GM23338 (cell line): ENCODE data around the gene NEURL1B. TPM values are rescaled to one million over a fixed set of nuclear protein-coding genes. Genes with fewer than 3 reads are reported as not detected.

ENCODE experiments used
- ATAC-seq: fragments of 200-7000 bp; cut with Tn5 transposase; 3 replicates; pipeline ENCODE4 v1.9.1; 2020
- DNase-seq: peaks from one replicate; pipeline ENCODE4 v3.0.0-alpha.2; 2015; ENCODE audit warnings: low spot score
- H2AFZ ChIP-seq: fragments of 200-600 bp; sonication (generic); 2 replicates; pipeline ENCODE4 v1.8.0; 2016; ENCODE audit warnings: antibody characterized with exemption, mild to moderate bottlenecking, moderate library complexity
- H3F3A ChIP-seq: fragments of 200-600 bp; sonication (generic); replicated peaks from 2 replicates; pipeline ENCODE4 v1.8.0; 2017; ENCODE audit warnings: antibody characterized with exemption, mixed run types, low read depth
- H3K27ac ChIP-seq: fragments of 200-600 bp; sonication (generic); 2 replicates; pipeline ENCODE4 v1.6.1; 2016; ENCODE audit warnings: low read depth
- H3K27me3 ChIP-seq: fragments of 200-600 bp; sonication (generic); 2 replicates; pipeline ENCODE4 v1.8.0; 2016; ENCODE audit warnings: mild to moderate bottlenecking, mixed run types, moderate library complexity; ENCODE audit not compliant: insufficient read depth
- H3K36me3 ChIP-seq: fragments of 200-600 bp; sonication (generic); 2 replicates; pipeline ENCODE4 v1.8.0; 2016; ENCODE audit warnings: mild to moderate bottlenecking; ENCODE audit not compliant: insufficient read depth
- H3K4me1 ChIP-seq: fragments of 200-600 bp; sonication (generic); 2 replicates; pipeline ENCODE4 v1.8.0; 2016; ENCODE audit warnings: mild to moderate bottlenecking, moderate library complexity; ENCODE audit not compliant: insufficient read depth
- H3K4me2 ChIP-seq: fragments of 200-600 bp; sonication (generic); 2 replicates; pipeline ENCODE4 v1.7.1; 2017; ENCODE audit warnings: mixed run types
- H3K4me3 ChIP-seq: fragments of 200-600 bp; sonication (generic); 2 replicates; pipeline ENCODE4 v1.6.1; 2016; ENCODE audit warnings: mixed run types
- H3K79me2 ChIP-seq: fragments of 200-600 bp; sonication (generic); replicated peaks from 2 replicates; pipeline ENCODE4 v1.8.0; 2017; ENCODE audit warnings: mild to moderate bottlenecking; ENCODE audit not compliant: insufficient read depth
- H3K9me2 ChIP-seq: fragments of 200-600 bp; sonication (generic); 2 replicates; pipeline ENCODE4 v1.8.0; 2017; ENCODE audit not compliant: insufficient read depth
- H4K20me1 ChIP-seq: fragments of 200-600 bp; sonication (generic); replicated peaks from 2 replicates; pipeline ENCODE4 v1.8.0; 2017; ENCODE audit warnings: mild to moderate bottlenecking; ENCODE audit not compliant: insufficient read depth
- H3K27ac Mint-ChIP-seq: 2 replicates; pipeline ENCODE4 v1.8.0; 2020; ENCODE audit warnings: inconsistent platforms, mild to moderate bottlenecking, moderate library complexity, mixed read lengths
- H3K27me3 Mint-ChIP-seq: 3 replicates; pipeline ENCODE4 v1.8.0; 2022; ENCODE audit warnings: low read depth, mild to moderate bottlenecking, moderate library complexity, mixed read lengths, inconsistent platforms; ENCODE audit not compliant: insufficient read depth, poor library complexity
- H3K36me3 Mint-ChIP-seq: 3 replicates; pipeline ENCODE4 v1.8.0; 2021; ENCODE audit warnings: low read depth, mild to moderate bottlenecking, inconsistent platforms, moderate library complexity, mixed read lengths
- H3K4me1 Mint-ChIP-seq: 3 replicates; pipeline ENCODE4 v1.8.0; 2020; ENCODE audit warnings: mild to moderate bottlenecking, inconsistent platforms, mixed read lengths
- H3K4me3 Mint-ChIP-seq: 3 replicates; pipeline ENCODE4 v1.8.0; 2021; ENCODE audit warnings: moderate library complexity, mild to moderate bottlenecking, inconsistent platforms, mixed read lengths
- H3K9me3 Mint-ChIP-seq: 3 replicates; pipeline ENCODE4 v1.8.0; 2020; ENCODE audit warnings: moderate library complexity, mild to moderate bottlenecking, inconsistent platforms, mixed read lengths
- CREB1 ChIP-seq: fragments of 250-450 bp; sonication (Bioruptor Pico); IDR thresholded peaks from 2 replicates; pipeline ENCODE4 v1.5.0; 2020; ENCODE audit warnings: low read depth, mild to moderate bottlenecking, moderate library complexity
- JUNB ChIP-seq: IDR thresholded peaks from one replicate; pipeline ENCODE4 v1.6.1; 2016; ENCODE audit warnings: antibody characterized with exemption; ENCODE audit not compliant: unreplicated experiment
- NANOG ChIP-seq: IDR thresholded peaks from 2 replicates; pipeline ENCODE4 v1.6.1; 2016; ENCODE audit warnings: antibody characterized with exemption, borderline replicate concordance
- POLR2AphosphoS5 ChIP-seq: IDR thresholded peaks from 2 replicates; pipeline ENCODE4 v1.6.1; 2016; ENCODE audit warnings: antibody characterized with exemption, low read depth
- ZNF331 ChIP-seq: fragments of 250-450 bp; sonication (Bioruptor Pico); IDR thresholded peaks from 2 replicates; pipeline ENCODE4 v1.5.0; 2020; ENCODE audit warnings: low read depth, mild to moderate bottlenecking, moderate library complexity
- polyA plus RNA-seq: library from polyadenylated mRNA; unstranded; fragments of >200 nt; fragmentation: Nextera tagmentation; extraction: Ambion mirVana; gene quantifications from 2 replicates; pipeline ENCODE4 v1.2.1, GENCODE V29; 2016
- total RNA-seq: library from RNA; depleted of rRNA; stranded (reverse); fragments of >200 nt; shearing (Covaris generic); gene quantifications from 2 replicates; pipeline ENCODE4 v1.2.3, GENCODE V29; 2014
- TF ChIP-seq, protein P1 (sequence below): IDR thresholded peaks from 2 replicates; pipeline ENCODE4 v1.6.1; 2016; ENCODE audit warnings: antibody characterized with exemption
- TF ChIP-seq, protein P2 (sequence below): IDR thresholded peaks from one replicate; pipeline ENCODE4 v1.6.1; 2018; ENCODE audit warnings: antibody characterized with exemption; ENCODE audit not compliant: unreplicated experiment
- TF ChIP-seq, protein P3 (sequence below), 2 experiments: fragments of 200-600 bp in 1 of 2; sonication (generic) in 1 of 2; conservative IDR thresholded peaks; 2 replicates each; pipeline versions ENCODE4 v1.5.1 to v1.6.1; 2016 to 2017; ENCODE audit warnings: antibody characterized with exemption in 2 of 2, low read depth in 2 of 2, mild to moderate bottlenecking in 2 of 2, moderate library complexity in 1 of 2

NEURL1B gene
- total and polyA plus RNA-seq, 2 experiments from 2014 or later, result 1.9 to 13.3 TPM

DNA sequence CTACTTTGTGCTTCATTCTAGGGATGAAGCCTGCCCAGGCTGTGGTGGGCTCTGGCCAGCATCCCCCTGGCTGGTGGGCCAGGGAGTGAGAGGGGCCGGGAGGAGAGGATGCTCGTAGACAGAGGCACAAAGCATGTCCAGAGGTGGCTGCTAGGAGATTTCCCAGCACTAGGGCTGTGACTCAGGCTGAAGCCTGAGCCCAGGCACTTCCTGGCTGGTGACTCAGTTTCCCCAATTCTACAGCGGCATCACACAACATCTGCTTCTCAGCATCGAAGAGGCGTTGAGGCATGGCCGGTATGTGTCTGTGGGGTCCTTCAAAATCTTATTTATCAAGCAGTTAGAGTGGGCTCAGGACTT lies 74.3 kb downstream of the NEURL1B start (continued):
- TF ChIP-seq, protein P1, sequence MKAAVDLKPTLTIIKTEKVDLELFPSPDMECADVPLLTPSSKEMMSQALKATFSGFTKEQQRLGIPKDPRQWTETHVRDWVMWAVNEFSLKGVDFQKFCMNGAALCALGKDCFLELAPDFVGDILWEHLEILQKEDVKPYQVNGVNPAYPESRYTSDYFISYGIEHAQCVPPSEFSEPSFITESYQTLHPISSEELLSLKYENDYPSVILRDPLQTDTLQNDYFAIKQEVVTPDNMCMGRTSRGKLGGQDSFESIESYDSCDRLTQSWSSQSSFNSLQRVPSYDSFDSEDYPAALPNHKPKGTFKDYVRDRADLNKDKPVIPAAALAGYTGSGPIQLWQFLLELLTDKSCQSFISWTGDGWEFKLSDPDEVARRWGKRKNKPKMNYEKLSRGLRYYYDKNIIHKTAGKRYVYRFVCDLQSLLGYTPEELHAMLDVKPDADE, result no peak
- TF ChIP-seq POLR2AphosphoS5 (no peak), NANOG (no peak), JUNB (no peak)
- TF ChIP-seq, protein P2, sequence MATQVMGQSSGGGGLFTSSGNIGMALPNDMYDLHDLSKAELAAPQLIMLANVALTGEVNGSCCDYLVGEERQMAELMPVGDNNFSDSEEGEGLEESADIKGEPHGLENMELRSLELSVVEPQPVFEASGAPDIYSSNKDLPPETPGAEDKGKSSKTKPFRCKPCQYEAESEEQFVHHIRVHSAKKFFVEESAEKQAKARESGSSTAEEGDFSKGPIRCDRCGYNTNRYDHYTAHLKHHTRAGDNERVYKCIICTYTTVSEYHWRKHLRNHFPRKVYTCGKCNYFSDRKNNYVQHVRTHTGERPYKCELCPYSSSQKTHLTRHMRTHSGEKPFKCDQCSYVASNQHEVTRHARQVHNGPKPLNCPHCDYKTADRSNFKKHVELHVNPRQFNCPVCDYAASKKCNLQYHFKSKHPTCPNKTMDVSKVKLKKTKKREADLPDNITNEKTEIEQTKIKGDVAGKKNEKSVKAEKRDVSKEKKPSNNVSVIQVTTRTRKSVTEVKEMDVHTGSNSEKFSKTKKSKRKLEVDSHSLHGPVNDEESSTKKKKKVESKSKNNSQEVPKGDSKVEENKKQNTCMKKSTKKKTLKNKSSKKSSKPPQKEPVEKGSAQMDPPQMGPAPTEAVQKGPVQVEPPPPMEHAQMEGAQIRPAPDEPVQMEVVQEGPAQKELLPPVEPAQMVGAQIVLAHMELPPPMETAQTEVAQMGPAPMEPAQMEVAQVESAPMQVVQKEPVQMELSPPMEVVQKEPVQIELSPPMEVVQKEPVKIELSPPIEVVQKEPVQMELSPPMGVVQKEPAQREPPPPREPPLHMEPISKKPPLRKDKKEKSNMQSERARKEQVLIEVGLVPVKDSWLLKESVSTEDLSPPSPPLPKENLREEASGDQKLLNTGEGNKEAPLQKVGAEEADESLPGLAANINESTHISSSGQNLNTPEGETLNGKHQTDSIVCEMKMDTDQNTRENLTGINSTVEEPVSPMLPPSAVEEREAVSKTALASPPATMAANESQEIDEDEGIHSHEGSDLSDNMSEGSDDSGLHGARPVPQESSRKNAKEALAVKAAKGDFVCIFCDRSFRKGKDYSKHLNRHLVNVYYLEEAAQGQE, result no peak

DNA sequence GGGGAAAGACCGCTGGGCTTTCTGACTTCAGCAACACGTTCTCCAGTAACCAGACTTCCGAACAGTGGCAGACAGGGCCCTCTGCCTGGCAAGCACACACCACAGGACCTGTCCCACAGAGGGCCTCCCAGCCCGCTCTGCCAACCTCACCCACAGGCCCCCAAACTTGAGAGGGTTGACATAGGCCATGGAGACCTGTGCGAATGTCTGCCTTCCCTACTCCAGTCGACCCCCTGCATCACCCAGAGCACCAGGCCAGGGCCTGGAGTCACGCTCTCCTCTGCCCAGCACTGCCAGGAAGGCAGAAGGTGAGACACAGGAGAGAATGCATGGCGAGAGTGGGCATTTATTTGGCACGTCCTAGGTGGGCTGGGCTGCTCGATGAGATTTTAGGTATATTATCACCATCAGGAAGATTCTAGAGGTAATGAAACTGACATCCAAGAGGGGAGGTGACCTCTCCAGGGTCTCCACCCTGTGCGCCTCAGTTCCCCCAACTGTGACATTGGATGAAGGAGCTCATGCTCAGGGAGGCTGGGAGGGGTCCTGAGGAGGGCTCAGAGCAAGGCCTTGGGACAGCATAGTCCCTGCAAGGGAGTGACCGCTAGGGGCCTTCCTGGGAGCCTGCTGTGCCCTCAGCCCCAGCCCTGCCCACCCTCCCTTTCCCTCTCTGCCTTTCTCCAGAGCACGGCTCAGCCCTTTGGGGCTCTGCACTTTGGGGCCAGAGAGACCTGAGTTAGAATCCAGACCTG lies 75.0 kb downstream of the NEURL1B start:
- peak overlapping the region; percentile 74; the same call in 1 of the 2 replicates for H3K4me2 ChIP-seq
- Mint-ChIP-seq H3K9me3 (no peaks in the 10 kb centered on the region), H3K27me3 (peaks cover 17% of the 10 kb centered on the region), H3K36me3 (no peaks in the 10 kb centered on the region), H3K4me3 (no peak overlapping the region), H3K27ac (no peak overlapping the region), H3K4me1 (peaks cover 2% of the 10 kb centered on the region; the same call in 1 of the 3 replicates)
- peaks cover 4% of the 10 kb centered on the region; the same call in 1 of the 2 replicates for H3K4me1 ChIP-seq
- H3K9me2 ChIP-seq, result 0 out of 2 replicates have a peak, but pooled peaks cover 6% of the 10 kb centered on the region
- H3K36me3 ChIP-seq, result no peaks in the 10 kb centered on the region
- H3F3A ChIP-seq, result no peaks in the 10 kb centered on the region
- no peaks in the 10 kb centered on the region; the same call in 1 of the 2 replicates for H4K20me1 ChIP-seq
- ATAC-seq (peak; percentile 55), DNase-seq (peak; percentile 64)
- no peak overlapping the region for H2AFZ ChIP-seq
- H3K79me2 ChIP-seq, result no peaks in the 10 kb centered on the region
- TF ChIP-seq ZNF331 (CRISPR knock-in tag) (no peak), CREB1 (CRISPR knock-in tag) (no peak), NANOG (no peak)
- TF ChIP-seq, protein P3, sequence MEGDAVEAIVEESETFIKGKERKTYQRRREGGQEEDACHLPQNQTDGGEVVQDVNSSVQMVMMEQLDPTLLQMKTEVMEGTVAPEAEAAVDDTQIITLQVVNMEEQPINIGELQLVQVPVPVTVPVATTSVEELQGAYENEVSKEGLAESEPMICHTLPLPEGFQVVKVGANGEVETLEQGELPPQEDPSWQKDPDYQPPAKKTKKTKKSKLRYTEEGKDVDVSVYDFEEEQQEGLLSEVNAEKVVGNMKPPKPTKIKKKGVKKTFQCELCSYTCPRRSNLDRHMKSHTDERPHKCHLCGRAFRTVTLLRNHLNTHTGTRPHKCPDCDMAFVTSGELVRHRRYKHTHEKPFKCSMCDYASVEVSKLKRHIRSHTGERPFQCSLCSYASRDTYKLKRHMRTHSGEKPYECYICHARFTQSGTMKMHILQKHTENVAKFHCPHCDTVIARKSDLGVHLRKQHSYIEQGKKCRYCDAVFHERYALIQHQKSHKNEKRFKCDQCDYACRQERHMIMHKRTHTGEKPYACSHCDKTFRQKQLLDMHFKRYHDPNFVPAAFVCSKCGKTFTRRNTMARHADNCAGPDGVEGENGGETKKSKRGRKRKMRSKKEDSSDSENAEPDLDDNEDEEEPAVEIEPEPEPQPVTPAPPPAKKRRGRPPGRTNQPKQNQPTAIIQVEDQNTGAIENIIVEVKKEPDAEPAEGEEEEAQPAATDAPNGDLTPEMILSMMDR (conservative IDR thresholded peaks at IDR 0.05; ENCODE audit: low read depth in 2 of 2), result peak in 1 of 2 experiments; percentile 43; a peak in 2 of 4 replicates
- no peak overlapping the region for H3K4me3 ChIP-seq
- no peak overlapping the region for H3K27ac ChIP-seq
- H3K27me3 ChIP-seq, result peaks cover 12% of the 10 kb centered on the region; the same call in 1 of the 2 replicates
